Measurements from ENCODE around the gene TMPRSS2.
"Not testable (repeated sequence)": the region's sequence is repeated elsewhere in the genome, so short reads cannot be mapped to it uniquely, and the experiment has no call there.

Gene TMPRSS2

DNA sequence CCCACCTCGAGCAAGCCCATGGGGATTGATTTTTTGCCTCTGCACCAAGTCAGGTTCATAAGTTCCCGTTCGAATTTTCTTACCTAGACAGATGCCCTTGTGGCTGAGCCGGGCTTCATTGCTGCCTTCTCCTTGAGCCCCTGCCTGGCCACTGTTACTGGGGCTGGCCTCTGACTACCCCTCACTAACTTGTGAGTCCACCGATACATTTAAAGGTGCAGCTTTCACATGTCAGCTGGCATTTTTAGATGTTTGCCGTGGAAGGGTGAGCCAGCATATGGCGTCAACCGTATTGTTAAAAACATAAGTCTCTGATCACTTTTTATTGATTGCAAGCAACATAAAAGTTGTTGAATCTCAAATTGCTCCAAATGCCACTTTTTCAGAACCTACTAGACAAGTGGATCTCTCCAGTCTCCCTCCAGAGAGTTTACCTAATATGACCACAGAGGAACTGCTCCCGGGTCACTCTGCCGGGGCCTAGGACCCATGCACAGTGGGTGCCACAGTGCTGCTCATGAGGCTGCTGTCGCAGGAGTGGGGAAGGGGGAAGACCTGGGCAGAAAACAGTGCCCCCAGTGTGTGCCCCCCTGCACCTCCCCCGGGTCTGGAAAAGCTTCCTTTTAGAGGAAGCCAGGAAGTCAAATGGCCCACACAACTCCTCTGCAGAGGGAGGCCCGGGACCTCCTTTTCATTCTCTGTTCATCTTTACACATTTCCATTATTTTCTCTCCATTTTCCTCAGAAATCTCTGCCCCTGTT, 63.1 kb downstream of the TMPRSS2 start:
- no peak for DNase-seq

- DNase-seq, result no peak
These were observed 64.4 kb downstream of the TMPRSS2 start for GRCh38 chr21:41443562-41443961.

DNA sequence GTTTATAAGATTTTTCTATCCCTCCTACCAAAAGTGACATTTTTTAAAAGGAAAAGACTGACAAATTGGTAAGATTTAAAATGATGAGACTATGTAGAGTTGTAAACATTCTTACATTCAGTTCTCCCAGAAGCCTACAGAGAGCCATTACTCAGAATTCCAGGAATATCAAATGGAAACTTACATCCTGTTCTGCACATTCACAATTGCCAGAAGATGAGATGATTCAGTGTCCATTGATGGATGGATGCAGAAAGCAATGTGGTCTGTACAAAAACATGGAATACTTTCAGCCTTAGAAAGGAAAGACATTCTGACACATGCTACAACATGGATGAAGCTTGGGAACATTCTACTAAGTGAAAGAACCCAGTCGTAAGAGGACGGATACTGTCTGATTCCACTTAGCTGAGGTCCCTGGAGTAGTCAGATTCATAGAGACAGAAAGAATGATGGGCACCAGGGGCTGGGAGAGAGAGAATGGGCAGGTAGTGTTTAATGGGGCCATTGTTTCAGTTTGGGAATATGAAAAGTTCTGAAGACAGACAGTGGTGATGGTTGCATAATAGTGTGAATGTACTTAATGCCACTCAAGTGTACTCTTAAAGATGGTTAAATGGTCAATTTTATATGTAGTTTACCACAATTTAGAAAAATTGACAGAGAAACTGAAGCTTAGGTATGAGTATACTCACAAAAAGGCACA, 65.3 kb downstream of the TMPRSS2 start:
- no peak for DNase-seq

DNA sequence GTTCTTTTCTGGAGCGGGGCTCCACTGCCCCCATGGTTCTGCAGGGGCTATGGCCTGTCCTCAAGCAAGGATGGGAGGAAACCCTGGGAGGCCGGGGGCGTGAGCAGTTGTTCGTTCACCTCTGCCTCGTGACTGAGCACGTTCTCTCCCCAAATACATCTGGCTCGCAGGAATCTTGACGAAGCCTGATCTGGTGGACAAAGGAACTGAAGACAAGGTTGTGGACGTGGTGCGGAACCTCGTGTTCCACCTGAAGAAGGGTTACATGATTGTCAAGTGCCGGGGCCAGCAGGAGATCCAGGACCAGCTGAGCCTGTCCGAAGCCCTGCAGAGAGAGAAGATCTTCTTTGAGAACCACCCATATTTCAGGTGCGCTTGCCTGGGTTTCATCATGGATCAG, 66.4 kb downstream of the TMPRSS2 start:
- no peak for DNase-seq

- DNase-seq, result no peak
These were observed 68.7 kb downstream of the TMPRSS2 start for GRCh38 chr21:41439248-41439647.

GRCh38 chr21:41438425-41439113, 69.4 kb downstream of the TMPRSS2 start:
- no peak for DNase-seq

GRCh38 chr21:41437729-41438128, 70.2 kb downstream of the TMPRSS2 start:
- DNase-seq, result no peak

DNA sequence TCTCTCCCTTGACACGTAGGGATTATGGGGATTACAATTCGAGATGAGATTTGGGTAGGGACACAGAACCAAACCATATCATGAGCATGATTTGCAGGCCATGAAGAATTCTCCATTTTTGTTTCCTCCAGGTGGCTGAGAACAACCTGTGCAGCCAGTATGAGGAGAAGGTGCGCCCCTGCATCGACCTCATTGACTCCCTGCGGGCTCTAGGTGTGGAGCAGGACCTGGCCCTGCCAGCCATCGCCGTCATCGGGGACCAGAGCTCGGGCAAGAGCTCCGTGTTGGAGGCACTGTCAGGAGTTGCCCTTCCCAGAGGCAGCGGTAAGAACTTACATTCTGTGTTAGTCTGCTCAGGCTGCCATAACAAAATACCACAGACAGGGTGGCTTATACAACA, 72.3 kb downstream of the TMPRSS2 start:
- no peak for DNase-seq

DNA sequence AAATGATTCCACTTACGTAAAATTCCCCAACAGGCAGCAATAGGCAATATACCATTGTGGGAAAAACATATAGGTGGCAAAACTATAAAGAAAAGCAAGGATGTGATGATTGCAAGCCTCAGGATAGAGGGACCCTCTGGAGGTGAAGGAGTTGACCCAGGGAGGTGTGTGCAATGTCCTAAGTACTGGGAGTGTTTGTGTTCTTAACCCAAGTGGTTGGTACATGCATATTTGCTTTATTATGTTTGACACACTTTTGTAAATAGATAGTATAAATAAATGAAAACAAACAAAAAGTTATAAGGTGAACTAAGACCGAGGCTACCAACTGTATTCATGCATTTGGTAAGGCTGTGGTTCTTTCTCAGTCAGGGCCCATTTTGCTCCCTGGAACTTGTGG, 74.4 kb downstream of the TMPRSS2 start:
- DNase-seq, result no peak

- DNase-seq, result no peak
These were observed 75.1 kb downstream of the TMPRSS2 start for GRCh38 chr21:41432562-41433460.

GRCh38 chr21:41431788-41432548, 76.0 kb downstream of the TMPRSS2 start:
- DNase-seq, result no peak

- no peak for DNase-seq
These were observed 78.0 kb downstream of the TMPRSS2 start for GRCh38 chr21:41429925-41430491.

- DNase-seq, result no peak
These were observed 78.7 kb downstream of the TMPRSS2 start for GRCh38 chr21:41429305-41429704.

DNA sequence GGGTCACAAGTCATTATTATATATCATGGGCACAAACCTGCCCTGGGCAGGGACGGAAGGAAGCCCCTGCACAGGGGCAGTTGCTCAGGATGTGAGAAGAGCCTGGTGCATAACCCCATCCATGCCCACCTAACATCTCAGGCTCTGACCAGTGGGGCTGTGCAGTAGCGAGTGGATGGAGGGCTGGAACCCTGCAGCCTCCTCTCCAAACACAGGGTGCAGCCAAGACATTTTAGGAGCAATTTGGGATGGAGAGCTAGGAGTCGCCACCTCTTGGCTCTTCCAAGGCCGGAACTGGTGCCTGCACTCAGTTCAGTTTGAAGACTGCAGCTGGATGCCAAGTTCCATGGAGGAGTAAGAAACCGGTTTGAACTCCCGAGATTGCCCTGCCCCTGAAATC, 79.1 kb downstream of the TMPRSS2 start:
- DNase-seq, result no peak

DNA sequence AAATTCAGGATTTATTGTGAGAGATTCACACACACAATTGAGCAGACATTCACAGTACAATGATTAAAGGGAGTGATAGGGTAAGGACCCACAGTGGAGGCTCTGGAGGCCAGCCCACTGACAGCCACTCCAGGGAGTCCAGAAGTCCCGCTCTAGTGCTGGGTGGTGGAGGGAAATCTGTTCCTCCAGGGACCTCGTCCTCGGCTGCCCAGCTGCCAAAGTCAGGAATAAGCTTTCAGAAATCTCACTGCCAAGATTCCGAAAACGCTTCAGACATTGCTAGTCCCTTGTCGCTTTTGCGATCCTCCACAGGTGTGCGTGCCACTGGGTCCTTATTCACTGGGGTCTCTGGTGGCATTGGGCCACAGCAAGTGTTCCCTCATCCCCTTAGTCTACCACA, 79.6 kb downstream of the TMPRSS2 start:
- no peak for DNase-seq

GRCh38 chr21:41427556-41427955, 80.4 kb downstream of the TMPRSS2 start:
- DNase-seq, result no peak

- DNase-seq, result no peak
These were observed 81.1 kb downstream of the TMPRSS2 start for GRCh38 chr21:41426676-41427404.

DNA sequence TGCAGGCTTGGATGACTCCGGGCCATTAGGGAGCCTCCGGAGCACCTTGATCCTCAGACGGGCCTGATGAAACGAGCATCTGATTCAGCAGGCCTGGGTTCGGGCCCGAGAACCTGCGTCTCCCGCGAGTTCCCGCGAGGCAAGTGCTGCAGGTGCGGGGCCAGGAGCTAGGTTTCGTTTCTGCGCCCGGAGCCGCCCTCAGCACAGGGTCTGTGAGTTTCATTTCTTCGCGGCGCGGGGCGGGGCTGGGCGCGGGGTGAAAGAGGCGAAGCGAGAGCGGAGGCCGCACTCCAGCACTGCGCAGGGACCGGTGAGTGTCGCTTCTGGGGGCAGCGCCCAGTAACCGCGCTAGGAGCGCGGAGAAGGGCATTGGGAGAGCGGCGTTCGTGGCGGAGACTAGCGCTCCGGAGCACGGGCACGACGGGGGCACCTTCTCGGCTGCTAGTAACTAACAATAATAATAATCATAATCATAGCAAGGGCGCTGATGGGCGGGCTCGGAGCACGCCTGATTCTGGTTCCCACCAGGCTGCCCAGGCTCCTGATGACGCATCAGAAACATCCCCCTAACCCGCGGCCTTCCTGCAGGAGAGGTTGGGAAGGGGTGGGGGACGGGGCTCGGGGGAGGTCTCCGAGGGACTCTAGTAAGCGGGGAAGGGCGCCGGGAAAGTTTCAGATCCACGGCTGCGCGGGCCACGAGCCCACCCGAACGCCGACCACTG, 81.8 kb downstream of the TMPRSS2 start, which contains the start of gene MX1:
MX1 (plus strand) TSS at position 286 of the 722 bp plus-strand sequence. CDS start 5,832 bp downstream, outside the sequence.
- peak; percentile 80 to 82 for DNase-seq

- no peak for DNase-seq
These were observed 82.4 kb downstream of the TMPRSS2 start for GRCh38 chr21:41425588-41425953.

DNA sequence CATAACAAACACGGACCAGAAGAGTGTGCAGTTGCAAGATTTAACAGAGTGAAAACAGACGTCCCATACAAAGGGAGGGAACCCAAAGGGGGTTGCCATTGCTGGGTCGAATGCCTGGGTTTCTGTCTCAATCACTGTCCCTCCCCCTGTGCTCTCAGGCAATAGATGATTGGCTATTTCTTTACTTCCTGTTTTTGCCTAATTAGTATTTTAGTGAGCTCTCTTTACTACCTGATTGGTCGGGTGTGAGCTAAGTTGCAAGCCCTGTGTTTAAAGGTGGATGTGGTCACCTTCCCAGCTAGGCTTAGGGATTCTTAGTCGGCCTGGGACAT, 84.7 kb downstream of the TMPRSS2 start:
- not testable (repeated sequence) for DNase-seq
